ENCODE measurements around the gene FAM78A.

DNA sequence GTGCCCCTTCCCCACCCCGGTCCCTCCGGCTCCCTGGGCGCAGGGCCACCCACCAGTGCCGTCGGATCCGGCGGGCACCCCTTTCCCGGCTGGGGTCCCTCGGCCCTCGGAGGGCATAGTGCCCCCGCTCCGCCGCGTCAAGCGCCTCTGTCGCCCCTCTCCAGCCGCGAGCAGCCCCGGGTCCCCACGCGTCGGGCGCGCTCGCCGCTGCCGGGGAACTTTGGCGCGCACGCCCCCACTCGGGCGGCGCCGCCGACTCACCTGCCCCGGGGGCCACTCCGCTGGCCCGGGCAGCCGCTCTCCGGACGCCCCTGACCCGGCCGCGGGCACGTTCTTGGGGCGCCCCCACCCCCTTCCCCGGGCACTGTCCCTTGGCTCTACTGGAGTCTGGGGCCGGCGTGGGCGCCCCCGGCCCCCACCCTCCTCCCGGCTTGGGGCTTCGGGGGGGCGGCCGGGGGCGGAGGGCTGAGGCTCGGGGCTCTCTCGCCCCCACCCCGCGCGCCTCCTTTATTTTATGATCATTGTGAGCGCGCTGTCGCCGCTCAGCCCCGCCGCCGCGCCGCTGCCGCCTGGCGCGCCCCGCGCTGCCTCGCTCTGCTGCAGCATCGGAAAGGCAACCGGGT, 1.1 kb upstream of the FAM78A start:
- TF ChIP-seq, protein P1, sequence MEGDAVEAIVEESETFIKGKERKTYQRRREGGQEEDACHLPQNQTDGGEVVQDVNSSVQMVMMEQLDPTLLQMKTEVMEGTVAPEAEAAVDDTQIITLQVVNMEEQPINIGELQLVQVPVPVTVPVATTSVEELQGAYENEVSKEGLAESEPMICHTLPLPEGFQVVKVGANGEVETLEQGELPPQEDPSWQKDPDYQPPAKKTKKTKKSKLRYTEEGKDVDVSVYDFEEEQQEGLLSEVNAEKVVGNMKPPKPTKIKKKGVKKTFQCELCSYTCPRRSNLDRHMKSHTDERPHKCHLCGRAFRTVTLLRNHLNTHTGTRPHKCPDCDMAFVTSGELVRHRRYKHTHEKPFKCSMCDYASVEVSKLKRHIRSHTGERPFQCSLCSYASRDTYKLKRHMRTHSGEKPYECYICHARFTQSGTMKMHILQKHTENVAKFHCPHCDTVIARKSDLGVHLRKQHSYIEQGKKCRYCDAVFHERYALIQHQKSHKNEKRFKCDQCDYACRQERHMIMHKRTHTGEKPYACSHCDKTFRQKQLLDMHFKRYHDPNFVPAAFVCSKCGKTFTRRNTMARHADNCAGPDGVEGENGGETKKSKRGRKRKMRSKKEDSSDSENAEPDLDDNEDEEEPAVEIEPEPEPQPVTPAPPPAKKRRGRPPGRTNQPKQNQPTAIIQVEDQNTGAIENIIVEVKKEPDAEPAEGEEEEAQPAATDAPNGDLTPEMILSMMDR (IDR thresholded peaks at IDR 0.05; ENCODE audit: low read depth, low read length), result peak; percentile 21; the same call in 1 of the 2 replicates
- TF ChIP-seq EZH2phosphoT487 (IDR thresholded peaks at IDR 0.05; ENCODE audit: low read depth), result no peak

All from OCI-LY3 (cell line).